ENCODE measurements around the gene TMEM273.

- TF ChIP-seq CEBPB (IDR thresholded peaks at IDR 0.05; ENCODE audit: borderline replicate concordance in 1 of 2, low read depth in 2 of 2, low read length in 2 of 2) (no peak), CTCF (IDR thresholded peaks at IDR 0.05 in 2 of 3, conservative IDR thresholded peaks at IDR 0.05 in 1 of 3; ENCODE audit: control insufficient read depth in 2 of 3, extremely low read depth in 1 of 3, insufficient read depth in 1 of 3, low read depth in 3 of 3, low read length in 3 of 3) (no peak), KDM1A (IDR thresholded peaks at IDR 0.05; ENCODE audit: borderline replicate concordance) (no peak), GABPA (IDR thresholded peaks at IDR 0.05; ENCODE audit: low read depth) (no peak), REST (IDR thresholded peaks at IDR 0.05; ENCODE audit: low read depth, low read length) (no peak)
Measured at GRCh38 chr10:49107111-49107886, 80.9 kb downstream of the TMEM273 start.

Data from GM12878 (cell line).